H1 (cell line): Measurements from ENCODE around the gene NUP205. TPM values are rescaled to one million over a fixed set of nuclear protein-coding genes. Genes with fewer than 3 reads are reported as not detected.

Source experiments
- CTCF ChIA-PET: fragments of 300-600 bp; sonication (Branson Sonifier 250); formaldehyde crosslinking; loops from one replicate; lab custom pipeline; 2021; ENCODE audit not compliant: partially characterized antibody; lab: Charles Lee
- POLR2A ChIA-PET: fragments of 300-600 bp; sonication (Branson Sonifier 250); formaldehyde crosslinking; loops from one replicate; lab custom pipeline; 2021; ENCODE audit warnings: inconsistent platforms; ENCODE audit not compliant: partially characterized antibody; lab: Charles Lee
- DNase-seq, 2 experiments: peaks; one replicate each; pipeline versions ENCODE4 v3.0.0 to v3.0.0-alpha.2; 2010 to 2022; ENCODE audit warnings: low spot score in 2 of 2, low read depth in 1 of 2, mixed read lengths in 1 of 2
- FAIRE-seq: peaks from 2 replicates; lab custom pipeline; 2011; peaks lifted over from hg19 to GRCh38; lab: Jason Lieb, UNC
- H2AFZ ChIP-seq: 2 replicates; pipeline ENCODE4 v1.8.1; 2012; ENCODE audit warnings: low read length, inconsistent platforms
- H2AK5ac ChIP-seq: 2 replicates; pipeline ENCODE4 v1.6.1; 2013; ENCODE audit warnings: low read depth, low read length
- H2BK120ac ChIP-seq: replicated peaks from 2 replicates; pipeline ENCODE3; 2013; ENCODE audit warnings: low read depth, low read length, inconsistent platforms
- H2BK12ac ChIP-seq: 2 replicates; pipeline ENCODE4 v1.6.1; 2013; ENCODE audit warnings: low read depth, low read length
- H2BK15ac ChIP-seq: 2 replicates; pipeline ENCODE4 v1.6.1; 2013; ENCODE audit warnings: low read length
- H2BK20ac ChIP-seq: 2 replicates; pipeline ENCODE4 v1.6.1; 2013; ENCODE audit warnings: low read length
- H2BK5ac ChIP-seq: 2 replicates; pipeline ENCODE4 v1.6.1; 2013; ENCODE audit warnings: low read depth, low read length
- H3K14ac ChIP-seq: 2 replicates; pipeline ENCODE4 v1.6.1; 2013; ENCODE audit warnings: inconsistent platforms; ENCODE audit not compliant: insufficient read length
- H3K18ac ChIP-seq: 2 replicates; pipeline ENCODE4 v1.6.1; 2013; ENCODE audit warnings: low read length; ENCODE audit errors: extremely low read depth
- H3K23ac ChIP-seq: 2 replicates; pipeline ENCODE4 v1.6.1; 2013; ENCODE audit warnings: inconsistent platforms; ENCODE audit not compliant: insufficient read length
- H3K23me2 ChIP-seq: 2 replicates; pipeline ENCODE4 v1.6.1; 2013; ENCODE audit warnings: low read depth, low read length
- H3K27ac ChIP-seq: 2 replicates; pipeline ENCODE4 v1.6.1; 2011; ENCODE audit warnings: low read depth, low read length, inconsistent platforms
- H3K27me3 ChIP-seq, 4 experiments: replicated peaks in 1 of 4; 1 replicate in 1 of 4; 2 replicates in 3 of 4; pipeline versions ENCODE4 v1.6.1 to v1.8.1; 2011 to 2013; ENCODE audit warnings: low read length in 3 of 4, mild to moderate bottlenecking in 3 of 4, inconsistent platforms in 2 of 4, mixed read lengths in 2 of 4, moderate library complexity in 1 of 4; ENCODE audit not compliant: control insufficient read depth in 3 of 4, insufficient read depth in 3 of 4; ENCODE audit errors: extremely low read depth in 1 of 4
- H3K36me3 ChIP-seq, 4 experiments: 2 replicates each; pipeline versions ENCODE4 v1.6.1 to v1.8.1; 2011 to 2013; ENCODE audit warnings: mild to moderate bottlenecking in 4 of 4, low read length in 3 of 4, moderate library complexity in 2 of 4, control low read depth in 1 of 4, inconsistent platforms in 1 of 4; ENCODE audit not compliant: insufficient read depth in 4 of 4, control insufficient read depth in 2 of 4
- H3K4ac ChIP-seq: replicated peaks from 2 replicates; pipeline ENCODE3; 2013; ENCODE audit warnings: low read length, low read depth, mixed read lengths, inconsistent platforms; ENCODE audit not compliant: insufficient read length
- H3K4me1 ChIP-seq, 4 experiments: replicated peaks in 1 of 4; 1 replicate in 1 of 4; 2 replicates in 3 of 4; pipeline versions ENCODE4 v1.6.1 to v1.8.1; 2011 to 2013; ENCODE audit warnings: low read length in 3 of 4, inconsistent platforms in 2 of 4, mixed read lengths in 1 of 4; ENCODE audit not compliant: insufficient read depth in 4 of 4, control insufficient read depth in 3 of 4
- H3K4me2 ChIP-seq, 2 experiments: 2 replicates each; pipeline versions ENCODE4 v1.6.1 to v1.8.1; 2011 to 2013; ENCODE audit warnings: low read depth in 2 of 2, low read length in 2 of 2, control low read depth in 1 of 2, inconsistent platforms in 1 of 2, mild to moderate bottlenecking in 1 of 2; ENCODE audit not compliant: insufficient read depth in 1 of 2
- H3K4me3 ChIP-seq, 4 experiments: fragments of 200-600, 300-600 bp in 1 of 4; sonication (generic), shearing (Covaris generic), sonication (Bioruptor Twin) in 1 of 4; 2 replicates each; pipeline versions ENCODE4 v1.5.1 to v1.8.1; 2011 to 2016; ENCODE audit warnings: low read length in 4 of 4, low read depth in 3 of 4, control low read depth in 2 of 4, inconsistent platforms in 2 of 4, mild to moderate bottlenecking in 2 of 4, mixed read lengths in 1 of 4, moderate library complexity in 1 of 4; ENCODE audit not compliant: insufficient read depth in 2 of 4; ENCODE audit errors: extremely low read depth in 1 of 4
- H3K56ac ChIP-seq: replicated peaks from 2 replicates; pipeline ENCODE3; 2013; ENCODE audit warnings: low read depth, mild to moderate bottlenecking, mixed read lengths, low read length, inconsistent platforms; ENCODE audit not compliant: insufficient read length
- H3K79me1 ChIP-seq: 2 replicates; pipeline ENCODE4 v1.6.1; 2013; ENCODE audit warnings: low read depth, low read length, control low read depth
- H3K79me2 ChIP-seq, 2 experiments: 2 replicates each; pipeline versions ENCODE4 v1.6.1 to v1.8.1; 2012 to 2013; ENCODE audit warnings: low read length in 2 of 2, mild to moderate bottlenecking in 2 of 2, inconsistent platforms in 1 of 2; ENCODE audit not compliant: insufficient read depth in 2 of 2, control insufficient read depth in 1 of 2
- H3K9ac ChIP-seq, 4 experiments: replicated peaks in 1 of 4; 1 replicate in 1 of 4; 2 replicates in 3 of 4; pipeline versions ENCODE4 v1.6.1 to v1.8.1; 2011 to 2013; ENCODE audit warnings: low read depth in 3 of 4, low read length in 3 of 4, control low read depth in 2 of 4, mild to moderate bottlenecking in 2 of 4, moderate library complexity in 2 of 4, inconsistent platforms in 1 of 4; ENCODE audit errors: extremely low read depth in 1 of 4
- H3K9me3 ChIP-seq, 2 experiments: 2 replicates each; pipeline versions ENCODE4 v1.6.1 to v1.8.1; 2012 to 2013; ENCODE audit warnings: mild to moderate bottlenecking in 2 of 2, moderate library complexity in 2 of 2, control low read depth in 1 of 2, inconsistent platforms in 1 of 2, low read depth in 1 of 2, low read length in 1 of 2, mixed read lengths in 1 of 2; ENCODE audit not compliant: insufficient read depth in 2 of 2
- H4K20me1 ChIP-seq, 2 experiments: replicated peaks in 1 of 2; 2 replicates each; pipeline versions ENCODE3 to v1.8.1; 2011 to 2013; ENCODE audit warnings: inconsistent platforms in 2 of 2, low read length in 2 of 2, mild to moderate bottlenecking in 1 of 2; ENCODE audit not compliant: insufficient read depth in 2 of 2, control insufficient read depth in 1 of 2
- H4K5ac ChIP-seq: 2 replicates; pipeline ENCODE4 v1.6.1; 2013; ENCODE audit warnings: low read length, low read depth, mixed read lengths, inconsistent platforms; ENCODE audit not compliant: insufficient read length
- H4K8ac ChIP-seq: 2 replicates; pipeline ENCODE4 v1.8.0; 2013; ENCODE audit warnings: mild to moderate bottlenecking, moderate library complexity, low read length, inconsistent platforms; ENCODE audit not compliant: insufficient read depth; ENCODE audit errors: extremely low read depth
- H4K91ac ChIP-seq: replicated peaks from 2 replicates; pipeline ENCODE3; 2013; ENCODE audit warnings: low read length, mixed read lengths, inconsistent platforms; ENCODE audit not compliant: insufficient read length
- EGR1 ChIP-seq: IDR thresholded peaks from 2 replicates; pipeline ENCODE4 v1.6.1; 2011; ENCODE audit warnings: low read depth, low read length, borderline replicate concordance
- WGBS, 2 experiments: shearing (Covaris generic) in 1 of 2; methylation state at CpG; one replicate each; pipeline versions ENCODE4 v1.1.6 to v1.1.7; 2013 to 2015; ENCODE audit warnings: low lambda C conversion rate in 2 of 2, mixed read lengths in 2 of 2, inconsistent platforms in 1 of 2, low coverage in 1 of 2, missing lambda C conversion rate in 1 of 2; ENCODE audit not compliant: insufficient replicate concordance in 2 of 2, insufficient coverage in 1 of 2, insufficient read length in 1 of 2; ENCODE audit errors: extremely low coverage in 1 of 2, missing lambda C conversion rate in 1 of 2; 5-methylcytosine and 5-hydroxymethylcytosine counted together
- polyA plus RNA-seq, 7 experiments: library from polyadenylated mRNA; depleted of rRNA in 3 of 7; stranded (reverse) in 5 of 7; unstranded in 2 of 7; fragments of >200 nt in 5 of 7; fragments of 200-250 nt in 2 of 7; gene quantifications; 1 replicate in 5 of 7; 2 replicates in 1 of 7; 4 replicates in 1 of 7; pipeline versions ENCODE4 v1.2.1 to v1.2.3, GENCODE V29; 2011 to 2013; ENCODE audit warnings: missing spikeins in 2 of 7, mixed read lengths in 2 of 7
- total RNA-seq: library from RNA; stranded (reverse); fragmentation: NEBNext Ultra II Directional; extraction: Animal tissue kit (Norgen Biotek cat#: 25700); gene quantifications from 2 replicates; pipeline ENCODE4 v1.2.1, GENCODE V29; 2021

NUP205 gene
- total and polyA plus RNA-seq, 2 of the 8 experiments (the other 6 are each of a cell fraction or from before 2014, with no cell fraction given) = 148 to 216 TPM

DNA sequence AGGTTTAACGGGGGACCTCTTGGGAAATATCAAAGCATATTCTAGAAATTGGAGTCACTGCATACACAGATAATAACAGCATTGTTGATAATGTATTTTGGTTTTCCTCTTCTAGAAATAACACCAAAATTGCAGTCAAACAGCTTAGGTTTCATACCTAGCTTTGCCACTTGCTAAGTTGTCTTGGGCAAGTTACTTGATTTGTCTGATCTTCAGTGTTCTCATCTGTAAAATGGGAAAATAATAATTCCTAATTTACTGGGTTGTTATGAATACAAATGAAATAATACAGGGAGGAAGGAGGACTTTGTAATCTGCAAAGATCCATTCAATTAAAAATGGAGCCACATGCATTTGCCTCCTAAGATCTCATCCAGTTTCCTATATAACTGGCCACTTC lies 20.3 kb upstream of the NUP205 start:
- Histone ChIP-seq H3K14ac (no peak overlapping the region), H2AFZ (0 out of 2 replicates have a peak overlapping the region, but pooled peaks have one; percentile 48), H2BK12ac (no peak overlapping the region), H4K8ac (no peak overlapping the region), H2AK5ac (no peak overlapping the region), H3K23ac (no peak overlapping the region), H4K5ac (no peak overlapping the region), H3K56ac (no peak overlapping the region), H2BK5ac (no peak overlapping the region), H3K18ac (no peak overlapping the region), H3K9ac (no peak overlapping the region), H3K4me3 (no peak overlapping the region), H3K4ac (no peak overlapping the region), H4K91ac (no peak overlapping the region), H3K4me2 (no peak overlapping the region), H2BK15ac (no peak overlapping the region), H2BK120ac (no peak overlapping the region), H3K36me3 (no peaks in the 10 kb centered on the region), H3K4me1 (no peaks in the 10 kb centered on the region; a peak in 1 of 7 replicates), H2BK20ac (no peak overlapping the region), H3K79me1 (no peaks in the 10 kb centered on the region), H3K23me2 (no peaks in the 10 kb centered on the region), H3K79me2 (no peaks in the 10 kb centered on the region), H3K9me3 (no peaks in the 10 kb centered on the region), H4K20me1 (no peaks in the 10 kb centered on the region), H3K27ac (no peak overlapping the region), H3K27me3 (no peaks in the 10 kb centered on the region)
- WGBS, 2 experiments = 79% methylated on average over 1 of the region's 1 CpG; no CpG with 5 or more reads in 1 of the 2 experiments
- POLR2A ChIA-PET = interaction anchor here (0.6 kb wide), 1 partner anchor 109 kb away, joined by 4 read pairs; no protein-coding TSS in a partner anchor
- no peak for TF ChIP-seq EGR1
- DNase-seq = no peak
- CTCF ChIA-PET = interaction anchor here (0.6 to 1.3 kb wide), 2 partner anchors 14 to 301 kb away, joined by 3 read pairs; no protein-coding TSS in a partner anchor
- FAIRE-seq = no peak
